ENCODE data around the gene ZNF584.
"Not testable (repeated sequence)": the region's sequence is repeated elsewhere in the genome, so short reads cannot be mapped to it uniquely, and the experiment has no call there.

Gene ZNF584

DNA sequence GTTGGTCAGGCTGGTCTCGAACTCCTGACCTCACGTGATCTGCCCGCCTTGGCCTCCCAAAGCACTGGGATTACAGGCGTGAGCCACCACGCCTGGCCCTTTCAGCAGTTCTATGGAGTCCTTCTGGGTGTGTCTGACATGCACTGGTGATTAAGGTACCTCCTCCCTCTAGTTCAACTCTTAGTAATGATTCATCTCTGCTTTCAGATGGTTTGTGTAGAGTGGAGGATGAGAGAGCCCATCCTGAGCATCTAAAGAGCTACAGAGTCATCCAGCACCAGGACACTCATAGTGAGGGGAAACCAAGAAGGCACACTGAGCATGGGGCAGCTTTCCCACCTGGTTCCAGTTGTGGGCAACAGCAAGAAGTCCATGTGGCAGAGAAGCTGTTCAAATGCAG lies 8.2 kb downstream of the ZNF584 start:
- no peak for DNase-seq (ENCODE audit: low read depth, low spot score)

DNA sequence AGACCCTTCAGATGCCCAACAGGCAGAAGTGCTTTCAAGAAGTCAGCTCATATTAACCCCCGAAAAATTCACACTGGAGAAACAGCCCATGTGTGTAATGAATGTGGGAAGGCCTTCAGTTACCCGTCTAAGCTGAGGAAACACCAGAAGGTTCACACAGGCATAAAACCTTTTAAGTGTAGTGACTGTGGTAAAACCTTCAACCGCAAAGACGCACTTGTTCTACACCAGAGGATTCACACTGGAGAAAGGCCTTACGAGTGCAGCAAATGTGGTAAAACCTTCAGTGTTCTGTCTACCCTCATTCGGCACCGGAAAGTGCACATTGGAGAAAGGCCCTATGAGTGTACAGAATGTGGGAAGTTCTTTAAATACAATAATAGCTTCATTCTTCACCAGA lies 8.6 kb downstream of the ZNF584 start:
- Histone ChIP-seq H3K27me3 (ENCODE audit: insufficient read depth, insufficient read length) (no peaks in the 10 kb centered on the region), H3K4me3 (ENCODE audit: insufficient read length, low read depth) (no peak overlapping the region), H3K36me3 (ENCODE audit: insufficient read depth, insufficient read length, low read length) (peaks cover 39% of the 10 kb centered on the region), H3K9me3 (ENCODE audit: insufficient read depth, low read length) (no peaks in the 10 kb centered on the region), H3K4me1 (ENCODE audit: insufficient read depth, insufficient read length) (no peaks in the 10 kb centered on the region), H3K9ac (ENCODE audit: insufficient read length, low read depth) (no peak overlapping the region)
- DNase-seq (ENCODE audit: low read depth, low spot score), result no peak
- no peak for TF ChIP-seq SUZ12 (IDR thresholded peaks at IDR 0.05; ENCODE audit: extremely low read depth, insufficient read depth, insufficient read length)

More for the DNA sequence above, 8.2 kb downstream of the ZNF584 start:
- Histone ChIP-seq H3K9ac (ENCODE audit: insufficient read length, low read depth) (no peak overlapping the region), H3K9me3 (ENCODE audit: insufficient read depth, low read length) (no peaks in the 10 kb centered on the region), H3K36me3 (ENCODE audit: insufficient read depth, insufficient read length, low read length) (peaks cover 39% of the 10 kb centered on the region), H3K4me1 (ENCODE audit: insufficient read depth, insufficient read length) (no peaks in the 10 kb centered on the region), H3K4me3 (ENCODE audit: insufficient read length, low read depth) (no peak overlapping the region), H3K27me3 (ENCODE audit: insufficient read depth, insufficient read length) (no peaks in the 10 kb centered on the region)
- no peak for TF ChIP-seq SUZ12 (IDR thresholded peaks at IDR 0.05; ENCODE audit: extremely low read depth, insufficient read depth, insufficient read length)
- no peak for TF ChIP-seq YY1 (IDR thresholded peaks at IDR 0.05; ENCODE audit: insufficient read depth, insufficient read length)
- TF ChIP-seq ZNF274 (IDR thresholded peaks at IDR 0.05; ENCODE audit: low read depth, low read length), result no peak

DNA sequence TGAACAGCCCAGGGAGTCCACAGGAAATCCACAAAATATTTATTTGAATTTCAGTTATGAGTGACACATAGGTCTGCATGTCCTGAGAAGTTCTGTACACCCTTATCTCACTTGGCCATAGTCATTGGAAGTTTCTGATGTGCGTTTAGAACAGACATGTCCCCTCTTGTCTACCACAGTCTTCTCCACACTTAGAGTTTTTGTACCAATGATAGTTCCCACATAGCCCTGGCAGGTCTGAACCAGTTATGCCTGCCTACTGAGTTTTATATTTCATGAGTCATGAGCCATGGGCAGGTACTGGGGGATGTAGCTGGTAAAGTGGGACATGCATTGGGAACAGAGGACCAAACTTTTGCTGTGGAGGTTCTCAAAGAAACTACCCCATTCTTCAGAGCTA lies 20.2 kb downstream of the ZNF584 start:
- Histone ChIP-seq H3K27me3 (ENCODE audit: insufficient read depth, insufficient read length) (no peaks in the 10 kb centered on the region), H3K4me1 (ENCODE audit: insufficient read depth, insufficient read length) (no peaks in the 10 kb centered on the region), H3K4me3 (ENCODE audit: insufficient read length, low read depth) (no peak overlapping the region), H3K36me3 (ENCODE audit: insufficient read depth, insufficient read length, low read length) (peaks cover 31% of the 10 kb centered on the region), H3K9me3 (ENCODE audit: insufficient read depth, low read length) (peaks cover 43% of the 10 kb centered on the region), H3K9ac (ENCODE audit: insufficient read length, low read depth) (no peak overlapping the region)
- DNase-seq (ENCODE audit: low read depth, low spot score), result no peak
- TF ChIP-seq YY1 (IDR thresholded peaks at IDR 0.05; ENCODE audit: insufficient read depth, insufficient read length) (no peak), SUZ12 (IDR thresholded peaks at IDR 0.05; ENCODE audit: extremely low read depth, insufficient read depth, insufficient read length) (no peak), ZNF274 (IDR thresholded peaks at IDR 0.05; ENCODE audit: low read depth, low read length) (no peak)

DNA sequence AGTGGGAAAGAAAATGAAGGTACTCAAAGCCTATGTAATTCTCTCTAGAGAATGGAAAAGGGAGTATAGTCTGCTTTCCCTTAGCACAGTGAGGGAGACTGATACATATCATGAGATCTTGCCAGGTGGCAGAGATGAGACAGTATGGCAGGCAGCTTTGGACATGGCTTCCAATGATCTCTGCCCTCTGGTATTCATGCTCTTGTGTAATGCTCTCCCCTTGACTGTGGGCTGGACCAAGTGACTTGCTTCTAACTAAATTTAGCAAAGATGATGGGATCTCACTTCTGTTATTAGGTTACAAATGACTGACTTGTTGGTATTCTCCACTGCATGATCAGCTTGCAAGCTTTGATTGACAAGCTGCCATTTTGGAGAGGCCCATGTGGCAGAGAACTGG lies 21.3 kb downstream of the ZNF584 start:
- DNase-seq (ENCODE audit: low read depth, low spot score), result no peak
- Histone ChIP-seq H3K9ac (ENCODE audit: insufficient read length, low read depth) (no peak overlapping the region), H3K4me1 (ENCODE audit: insufficient read depth, insufficient read length) (no peaks in the 10 kb centered on the region), H3K4me3 (ENCODE audit: insufficient read length, low read depth) (no peak overlapping the region), H3K9me3 (ENCODE audit: insufficient read depth, low read length) (peaks cover 55% of the 10 kb centered on the region), H3K36me3 (ENCODE audit: insufficient read depth, insufficient read length, low read length) (peaks cover 42% of the 10 kb centered on the region), H3K27me3 (ENCODE audit: insufficient read depth, insufficient read length) (no peaks in the 10 kb centered on the region)
- TF ChIP-seq ZNF274 (IDR thresholded peaks at IDR 0.05; ENCODE audit: low read depth, low read length) (no peak), YY1 (IDR thresholded peaks at IDR 0.05; ENCODE audit: insufficient read depth, insufficient read length) (no peak), SUZ12 (IDR thresholded peaks at IDR 0.05; ENCODE audit: extremely low read depth, insufficient read depth, insufficient read length) (no peak)

DNA sequence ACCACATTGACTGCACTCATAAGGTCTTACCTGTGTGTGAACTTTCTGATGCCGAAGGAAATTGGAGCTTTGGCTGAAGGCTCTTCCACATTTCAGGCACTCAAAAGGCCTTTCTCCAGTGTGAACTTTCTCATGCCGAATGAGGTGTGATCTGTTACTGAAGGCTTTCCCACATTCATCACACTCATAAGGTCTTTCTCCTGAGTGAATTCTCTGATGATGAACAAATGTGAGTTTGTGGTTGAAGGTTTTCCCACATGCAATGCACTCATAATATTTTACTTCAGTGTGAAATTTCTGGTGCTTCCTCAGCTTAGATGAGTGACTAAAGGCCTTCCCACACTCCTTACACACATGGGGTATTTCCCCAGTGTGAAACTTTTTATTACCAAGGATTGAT lies 25.8 kb downstream of the ZNF584 start:
- Histone ChIP-seq H3K4me1 (ENCODE audit: insufficient read depth, insufficient read length) (no peaks in the 10 kb centered on the region), H3K4me3 (ENCODE audit: insufficient read length, low read depth) (no peak overlapping the region), H3K9ac (ENCODE audit: insufficient read length, low read depth) (no peak overlapping the region), H3K9me3 (ENCODE audit: insufficient read depth, low read length) (peaks cover 80% of the 10 kb centered on the region), H3K36me3 (ENCODE audit: insufficient read depth, insufficient read length, low read length) (peaks cover 74% of the 10 kb centered on the region), H3K27me3 (ENCODE audit: insufficient read depth, insufficient read length) (no peaks in the 10 kb centered on the region)
- no peak for DNase-seq (ENCODE audit: low read depth, low spot score)
- no peak for TF ChIP-seq YY1 (IDR thresholded peaks at IDR 0.05; ENCODE audit: insufficient read depth, insufficient read length)
- TF ChIP-seq SUZ12 (IDR thresholded peaks at IDR 0.05; ENCODE audit: extremely low read depth, insufficient read depth, insufficient read length), result no peak
- no peak for TF ChIP-seq ZNF274 (IDR thresholded peaks at IDR 0.05; ENCODE audit: low read depth, low read length)

DNA sequence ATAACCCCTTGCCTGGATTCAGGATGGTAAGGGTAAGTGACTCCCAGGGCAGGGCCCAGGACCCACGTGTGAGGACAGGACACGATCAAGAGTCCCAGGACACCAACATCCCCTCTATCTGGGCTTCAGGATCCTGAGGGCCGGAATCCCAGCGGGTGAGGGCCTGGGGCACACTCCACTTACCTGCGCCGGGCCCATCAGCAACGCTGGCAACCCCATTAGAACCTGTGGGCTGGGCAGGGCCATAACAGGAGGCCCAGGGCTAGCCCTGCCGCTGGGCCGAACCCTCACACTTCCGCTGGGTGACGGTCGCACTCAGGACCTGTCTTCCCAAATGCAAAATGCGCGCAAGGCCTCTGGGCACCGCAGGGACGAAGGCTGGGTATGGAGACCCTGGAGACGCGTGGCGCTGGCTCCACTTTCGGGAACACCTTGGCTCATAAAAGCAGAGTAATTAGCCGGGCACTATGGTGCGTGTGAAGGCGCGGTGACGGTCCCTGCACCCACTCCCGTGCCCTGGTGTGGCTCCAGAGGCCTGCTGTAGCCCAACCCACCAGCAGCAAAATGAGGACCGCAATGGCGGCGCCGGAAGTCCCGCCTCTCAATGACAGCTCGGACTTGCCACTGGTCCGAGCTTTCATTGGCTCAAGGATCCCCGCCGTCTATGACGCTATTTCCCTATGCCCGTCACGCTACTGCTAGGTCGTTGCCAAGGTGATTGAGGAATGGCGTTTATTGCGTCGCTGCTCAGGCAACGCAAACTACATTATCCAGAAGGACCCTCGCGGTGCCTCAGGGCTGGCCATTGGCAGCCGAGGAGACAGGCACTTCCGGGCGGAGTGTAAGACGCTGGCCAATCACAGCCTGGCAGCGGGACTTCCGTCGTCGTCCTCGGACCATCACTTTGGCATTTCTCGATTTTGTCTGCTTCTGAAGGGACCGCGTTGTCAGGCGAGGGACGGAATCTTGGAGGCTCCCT lies 31.4 kb downstream of the ZNF584 start, which contains the start of gene ZNF132:
Gene ZNF132, minus strand, starts transcription at position 578 of the 979 bp plus-strand sequence. Its CDS starts 332 bp downstream, at position 246.
- H3K4me1 ChIP-seq (ENCODE audit: insufficient read depth, insufficient read length), result no peaks in the 10 kb centered on the region
- TF ChIP-seq YY1 (IDR thresholded peaks at IDR 0.05; ENCODE audit: insufficient read depth, insufficient read length), result peak; percentile 77
- no peak for TF ChIP-seq ZNF274 (IDR thresholded peaks at IDR 0.05; ENCODE audit: low read depth, low read length)
- TF ChIP-seq SUZ12 (IDR thresholded peaks at IDR 0.05; ENCODE audit: extremely low read depth, insufficient read depth, insufficient read length), result no peak
- DNase-seq (ENCODE audit: low read depth, low spot score), result peak; percentile 97
- H3K36me3 ChIP-seq (ENCODE audit: insufficient read depth, insufficient read length, low read length), result peaks cover 30% of the 10 kb centered on the region
- H3K9me3 ChIP-seq (ENCODE audit: insufficient read depth, low read length), result peaks cover 29% of the 10 kb centered on the region
- peak within 1 kb of the TSS; percentile 92 for H3K9ac ChIP-seq (ENCODE audit: insufficient read length, low read depth)
- H3K27me3 ChIP-seq (ENCODE audit: insufficient read depth, insufficient read length), result no peaks in the 10 kb centered on the region
- H3K4me3 ChIP-seq (ENCODE audit: insufficient read length, low read depth), result peak within 1 kb of the TSS; percentile 96

DNA sequence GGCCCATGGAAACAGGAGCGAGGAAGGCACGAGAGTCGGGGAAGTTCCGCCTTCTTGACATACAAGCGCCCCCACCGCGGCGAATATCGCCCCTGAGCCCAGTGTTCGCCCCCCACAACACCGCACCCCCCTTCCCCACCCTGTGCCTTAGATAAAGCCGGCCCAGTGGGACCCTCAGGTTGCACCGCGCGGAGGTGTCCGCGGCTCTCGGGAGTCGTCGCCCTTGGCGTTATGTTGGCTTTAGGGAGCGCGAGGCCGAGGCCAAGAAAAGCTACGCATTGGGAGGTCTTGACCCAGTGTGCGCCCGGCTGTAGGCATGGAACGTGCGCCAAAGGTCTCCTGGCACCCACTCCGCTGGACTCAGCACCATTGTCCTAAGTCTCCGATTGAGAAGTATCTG lies 32.1 kb downstream of the ZNF584 start:
- Histone ChIP-seq H3K27me3 (ENCODE audit: insufficient read depth, insufficient read length) (no peaks in the 10 kb centered on the region), H3K9me3 (ENCODE audit: insufficient read depth, low read length) (peaks cover 22% of the 10 kb centered on the region), H3K36me3 (ENCODE audit: insufficient read depth, insufficient read length, low read length) (peaks cover 24% of the 10 kb centered on the region), H3K4me3 (ENCODE audit: insufficient read length, low read depth) (peak overlapping the region; percentile 96), H3K9ac (ENCODE audit: insufficient read length, low read depth) (peak overlapping the region; percentile 46), H3K4me1 (ENCODE audit: insufficient read depth, insufficient read length) (no peaks in the 10 kb centered on the region)
- no peak for DNase-seq (ENCODE audit: low read depth, low spot score)
- no peak for TF ChIP-seq YY1 (IDR thresholded peaks at IDR 0.05; ENCODE audit: insufficient read depth, insufficient read length)

DNA sequence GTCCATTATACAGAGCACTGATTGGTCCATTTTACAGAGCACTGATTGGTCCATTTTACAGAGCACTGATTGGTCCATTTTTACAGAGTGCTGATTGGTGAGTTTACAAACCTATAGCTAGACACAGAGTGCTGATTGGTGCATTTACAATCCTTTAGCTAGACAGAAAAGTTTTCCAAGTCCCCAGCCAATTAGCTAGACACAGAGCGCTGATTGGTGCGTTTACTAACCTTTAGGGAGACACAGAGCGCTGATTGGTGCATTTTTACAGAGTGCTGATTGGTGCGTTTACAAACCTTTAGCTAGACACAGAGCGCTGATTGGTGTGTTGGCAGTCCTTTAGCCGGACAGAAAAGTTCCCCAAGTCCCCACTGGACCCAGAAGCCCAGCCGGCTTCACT lies 34.5 kb downstream of the ZNF584 start:
- H3K9me3 ChIP-seq (ENCODE audit: insufficient read depth, low read length); H3K4me1 ChIP-seq (ENCODE audit: insufficient read depth, insufficient read length); H3K9ac ChIP-seq (ENCODE audit: insufficient read length, low read depth): not testable (repeated sequence)

DNA sequence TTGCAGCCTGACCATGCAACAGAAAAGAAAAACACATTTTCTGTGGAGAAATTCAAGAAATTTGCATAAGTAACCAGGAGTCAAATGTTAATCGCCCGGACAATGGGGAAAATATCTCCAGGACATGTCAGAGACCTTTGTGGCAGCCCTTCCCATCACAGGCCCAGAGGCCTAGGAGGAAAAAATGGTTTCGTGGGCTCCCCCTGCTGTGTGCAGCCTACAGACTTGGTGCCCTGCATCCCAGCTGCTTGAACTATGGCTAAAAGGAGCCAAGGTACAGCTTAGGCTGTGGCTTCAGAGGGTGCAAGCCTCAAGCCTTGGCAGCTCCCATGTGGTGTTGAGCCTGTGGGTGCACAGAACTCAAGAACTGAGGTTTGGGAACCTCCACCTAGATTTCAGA lies 40.4 kb downstream of the ZNF584 start:
- not testable (repeated sequence) for H3K36me3 ChIP-seq (ENCODE audit: insufficient read depth, insufficient read length, low read length); H3K9ac ChIP-seq (ENCODE audit: insufficient read length, low read depth); DNase-seq (ENCODE audit: low read depth, low spot score); H3K4me3 ChIP-seq (ENCODE audit: insufficient read length, low read depth); H3K4me1 ChIP-seq (ENCODE audit: insufficient read depth, insufficient read length)
- H3K9me3 ChIP-seq (ENCODE audit: insufficient read depth, low read length), result peaks cover 30% of the 10 kb centered on the region
- peaks cover 37% of the 10 kb centered on the region for H3K27me3 ChIP-seq (ENCODE audit: insufficient read depth, insufficient read length)

More for the DNA sequence above, 34.5 kb downstream of the ZNF584 start:
- H3K4me3 ChIP-seq (ENCODE audit: insufficient read length, low read depth); H3K27me3 ChIP-seq (ENCODE audit: insufficient read depth, insufficient read length); H3K36me3 ChIP-seq (ENCODE audit: insufficient read depth, insufficient read length, low read length); DNase-seq (ENCODE audit: low read depth, low spot score): not testable (repeated sequence)

DNA sequence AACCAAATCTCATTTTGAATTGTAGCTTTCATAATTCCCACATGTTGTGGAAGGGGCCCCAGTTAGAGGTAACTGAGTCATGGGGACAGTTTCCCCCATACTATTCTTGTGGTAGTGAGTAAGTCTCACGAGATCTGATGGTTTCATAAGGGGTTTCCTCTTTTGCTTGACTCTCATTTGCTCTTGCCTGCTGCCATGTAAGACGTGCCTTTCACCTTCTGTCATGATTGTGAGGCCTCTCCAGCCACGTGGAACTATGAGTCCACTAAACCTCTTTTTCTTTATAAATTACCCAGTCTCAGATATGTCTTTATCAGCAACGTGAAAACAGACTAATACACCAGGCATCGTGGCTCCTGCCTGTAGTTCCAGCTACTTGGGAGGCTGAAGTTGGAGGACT lies 41.5 kb downstream of the ZNF584 start:
- Histone ChIP-seq H3K36me3 (ENCODE audit: insufficient read depth, insufficient read length, low read length) (peaks cover 10% of the 10 kb centered on the region), H3K27me3 (ENCODE audit: insufficient read depth, insufficient read length) (peaks cover 37% of the 10 kb centered on the region), H3K9me3 (ENCODE audit: insufficient read depth, low read length) (peaks cover 30% of the 10 kb centered on the region)
- H3K9ac ChIP-seq (ENCODE audit: insufficient read length, low read depth); H3K4me1 ChIP-seq (ENCODE audit: insufficient read depth, insufficient read length); H3K4me3 ChIP-seq (ENCODE audit: insufficient read length, low read depth); DNase-seq (ENCODE audit: low read depth, low spot score): not testable (repeated sequence)

All from NT2/D1 (cell line).